Thymus (tissue), 11 donors: ENCODE results near the gene LY6G6D. TPM values are rescaled to one million over a fixed set of nuclear protein-coding genes. Genes with fewer than 3 reads are reported as not detected.

Experiments
- DNase-seq, 9 donors: peaks; one replicate each; pipeline ENCODE4 v3.0.0-alpha.2; 2013; ENCODE audit warnings: low spot score in 9 of 9, low read depth in 6 of 9, missing footprints in 1 of 9
- H3K27ac ChIP-seq, 2 donors: one replicate each; pipeline ENCODE4 v1.5.1; 2013; ENCODE audit warnings: control low read depth in 1 of 2, low read depth in 1 of 2, low read length in 1 of 2, mild to moderate bottlenecking in 1 of 2, moderate library complexity in 1 of 2
- H3K27me3 ChIP-seq, 2 donors: one replicate each; pipeline ENCODE4 v1.5.1; 2013; ENCODE audit warnings: low read length in 1 of 2; ENCODE audit not compliant: control insufficient read depth in 2 of 2, insufficient read depth in 1 of 2
- H3K36me3 ChIP-seq, 2 donors: one replicate each; pipeline ENCODE4 v1.5.1; 2013; ENCODE audit warnings: low read length in 1 of 2, mild to moderate bottlenecking in 1 of 2, moderate library complexity in 1 of 2; ENCODE audit not compliant: control insufficient read depth in 2 of 2, insufficient read depth in 2 of 2
- H3K4me1 ChIP-seq, 2 donors: one replicate each; pipeline ENCODE4 v1.5.1; 2013; ENCODE audit warnings: low read length in 2 of 2; ENCODE audit not compliant: control insufficient read depth in 2 of 2, insufficient read depth in 2 of 2
- H3K4me3 ChIP-seq, 2 donors: one replicate each; pipeline ENCODE4 v1.5.1; 2013; ENCODE audit warnings: low read length in 2 of 2, control low read depth in 1 of 2, mild to moderate bottlenecking in 1 of 2
- H3K9me3 ChIP-seq, 2 donors: one replicate each; pipeline ENCODE4 v1.5.1; 2013; ENCODE audit warnings: low read length in 1 of 2, mild to moderate bottlenecking in 1 of 2; ENCODE audit not compliant: control insufficient read depth in 2 of 2, insufficient read depth in 1 of 2
- WGBS: extraction: QIAGEN DNeasy Blood & Tissue Kit; methylation state at CpG from one replicate; pipeline ENCODE4 v1.1.7; 2013; 5-methylcytosine and 5-hydroxymethylcytosine counted together
- polyA plus RNA-seq: library from polyadenylated mRNA; stranded (reverse); fragments of 200-250 nt; gene quantifications from one replicate; pipeline ENCODE4 v1.2.3, GENCODE V29; 2013
- total RNA-seq: library from RNA; stranded (reverse); fragments of 120-200 nt; gene quantifications from one replicate; pipeline ENCODE4 v1.2.4, GENCODE V29; 2013
- donor health status: healthy.

The LY6G6D gene
- total and polyA plus RNA-seq, 2 donors, result not detected

- Histone ChIP-seq H3K4me1 (peaks cover 3 to 23% of the 10 kb centered on the region in 2 donors), H3K9me3 (no peaks in the 10 kb centered on the region), H3K27ac (no peak overlapping the region), H3K27me3 (no peaks in the 10 kb centered on the region), H3K4me3 (no peak overlapping the region), H3K36me3 (peaks cover 0 to 5% of the 10 kb centered on the region in 2 donors)
- WGBS, result 98% methylated on average over 5 of the region's 5 CpGs
- no peak for DNase-seq
Measured at GRCh38 chr6:31720196-31720770, 5.1 kb downstream of the LY6G6D start.

GRCh38 chr6:31721351-31722020 lies 6.3 kb downstream of the LY6G6D start, which contains the start of gene LY6G6C:
TSS of gene LY6G6C (minus strand) at chr6:31721746. CDS start at chr6:31721679, 67 bp downstream.
- Histone ChIP-seq H3K27me3 (no peaks in the 10 kb centered on the region), H3K4me1 (peaks cover 3 to 30% of the 10 kb centered on the region in 2 donors), H3K4me3 (no peak within 1 kb of the TSS), H3K27ac (no peak within 1 kb of the TSS), H3K36me3 (peaks cover 4 to 5% of the 10 kb centered on the region in 2 donors), H3K9me3 (no peaks in the 10 kb centered on the region)
- 97% methylated on average over 4 of the region's 4 CpGs for WGBS
- no peak for DNase-seq

GRCh38 chr6:31722173-31722572 lies 7.0 kb downstream of the LY6G6D start:
- H3K36me3 ChIP-seq, result peaks cover 5 to 8% of the 10 kb centered on the region in 2 donors
- no peak overlapping the region for H3K27ac ChIP-seq
- no peak overlapping the region for H3K4me3 ChIP-seq
- WGBS, result 95% methylated on average over 3 of the region's 3 CpGs
- H3K4me1 ChIP-seq, result peaks cover 5 to 36% of the 10 kb centered on the region in 2 donors
- H3K9me3 ChIP-seq, result no peaks in the 10 kb centered on the region
- no peak for DNase-seq
- H3K27me3 ChIP-seq, result no peaks in the 10 kb centered on the region

DNA sequence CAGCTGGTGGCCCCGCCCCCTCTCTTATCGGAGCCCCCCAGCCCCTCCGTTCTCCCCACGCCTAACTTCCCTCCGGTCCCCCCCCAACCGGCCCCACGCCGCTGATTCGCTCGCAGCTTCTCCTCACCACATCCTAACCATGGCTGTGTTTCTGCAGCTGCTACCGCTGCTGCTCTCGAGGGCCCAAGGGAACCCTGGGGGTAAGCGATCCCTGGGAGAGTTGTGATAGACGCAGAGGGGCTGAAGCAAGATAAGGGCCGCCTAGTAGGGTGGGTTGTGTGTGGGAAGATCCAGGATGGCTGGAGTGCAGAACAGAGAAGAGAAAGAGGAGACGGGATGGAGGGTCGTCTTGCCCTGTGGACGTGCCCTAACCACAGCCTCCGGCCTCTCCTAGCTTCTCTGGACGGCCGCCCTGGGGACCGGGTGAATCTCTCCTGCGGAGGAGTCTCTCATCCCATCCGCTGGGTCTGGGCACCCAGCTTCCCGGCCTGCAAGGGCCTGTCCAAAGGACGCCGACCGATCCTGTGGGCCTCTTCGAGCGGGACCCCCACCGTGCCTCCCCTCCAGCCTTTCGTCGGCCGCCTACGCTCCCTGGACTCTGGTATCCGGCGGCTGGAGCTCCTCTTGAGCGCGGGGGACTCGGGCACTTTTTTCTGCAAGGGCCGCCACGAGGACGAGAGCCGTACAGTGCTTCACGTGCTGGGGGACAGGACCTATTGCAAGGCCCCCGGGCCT lies 8.3 kb downstream of the LY6G6D start, which contains the start of gene MPIG6B:
TSS of gene MPIG6B (plus strand) at position 129 of the 735 bp plus-strand sequence. CDS start at position 140, 11 bp downstream.
- peaks cover 5 to 8% of the 10 kb centered on the region in 2 donors for H3K36me3 ChIP-seq
- H3K27me3 ChIP-seq, result no peaks in the 10 kb centered on the region
- H3K27ac ChIP-seq, result peak within 1 kb of the TSS; percentile 33 to 79
- H3K4me3 ChIP-seq, result peak within 1 kb of the TSS in 1 of 2 donors; percentile 8
- H3K4me1 ChIP-seq, result peaks cover 16 to 48% of the 10 kb centered on the region in 2 donors
- 65% methylated on average over 46 of the region's 46 CpGs for WGBS
- H3K9me3 ChIP-seq, result no peaks in the 10 kb centered on the region
- DNase-seq, result peak in 4 of 9 donors; percentile 34 to 85 (median 62)

- Histone ChIP-seq H3K4me1 (peaks cover 21 to 56% of the 10 kb centered on the region in 2 donors), H3K27me3 (no peaks in the 10 kb centered on the region), H3K36me3 (peaks cover 5 to 8% of the 10 kb centered on the region in 2 donors), H3K9me3 (no peaks in the 10 kb centered on the region), H3K27ac (no peak overlapping the region), H3K4me3 (no peak overlapping the region)
- WGBS, result 96% methylated on average over 25 of the region's 25 CpGs
- DNase-seq, result no peak
Measured at GRCh38 chr6:31723980-31724691, 9.0 kb downstream of the LY6G6D start.

DNA sequence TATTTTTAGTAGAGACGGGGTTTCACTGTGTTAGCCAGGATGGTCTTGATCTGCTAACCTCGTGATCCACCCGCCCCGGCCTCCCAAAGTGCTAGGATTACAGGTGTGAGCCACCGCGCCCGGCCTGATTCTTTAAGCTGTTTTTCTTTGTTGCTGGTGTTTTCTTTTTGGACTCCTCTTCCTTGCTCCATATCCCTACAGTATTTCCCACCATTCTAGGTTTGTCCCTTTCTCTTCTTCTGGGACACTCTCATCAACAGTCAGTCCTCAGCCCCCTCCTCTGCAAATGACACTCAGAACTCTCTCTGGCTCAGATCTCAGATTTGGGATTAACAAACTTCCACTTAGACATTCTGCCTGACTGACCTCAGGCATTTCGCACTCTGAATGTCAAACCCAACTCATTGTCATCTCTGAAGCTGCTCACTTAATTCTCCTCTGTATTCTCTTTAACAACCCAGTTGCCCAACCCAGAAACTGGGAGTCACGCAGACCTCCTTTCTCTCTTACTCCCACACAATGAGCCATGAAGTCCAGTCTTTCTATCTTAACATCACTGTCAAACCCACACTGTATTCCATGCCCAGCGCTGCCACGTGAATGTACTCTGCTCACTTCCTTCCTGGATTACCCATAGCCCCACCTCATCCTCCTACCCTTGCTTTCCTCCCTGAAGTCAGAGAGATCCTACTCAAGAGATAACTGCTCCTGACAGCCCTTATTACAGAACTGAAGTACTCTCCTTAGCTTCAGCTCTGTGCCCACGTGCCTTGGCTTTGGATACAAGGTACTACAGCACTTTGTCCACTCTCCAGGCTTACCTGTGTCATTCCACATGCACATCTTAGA lies 10.6 kb downstream of the LY6G6D start:
- Histone ChIP-seq H3K27me3 (no peaks in the 10 kb centered on the region), H3K27ac (no peak overlapping the region), H3K4me1 (peaks cover 25 to 70% of the 10 kb centered on the region in 2 donors), H3K9me3 (no peaks in the 10 kb centered on the region), H3K4me3 (no peak overlapping the region), H3K36me3 (peaks cover 5 to 12% of the 10 kb centered on the region in 2 donors)
- WGBS, result 83% methylated on average over 12 of the region's 12 CpGs
- no peak for DNase-seq

DNA sequence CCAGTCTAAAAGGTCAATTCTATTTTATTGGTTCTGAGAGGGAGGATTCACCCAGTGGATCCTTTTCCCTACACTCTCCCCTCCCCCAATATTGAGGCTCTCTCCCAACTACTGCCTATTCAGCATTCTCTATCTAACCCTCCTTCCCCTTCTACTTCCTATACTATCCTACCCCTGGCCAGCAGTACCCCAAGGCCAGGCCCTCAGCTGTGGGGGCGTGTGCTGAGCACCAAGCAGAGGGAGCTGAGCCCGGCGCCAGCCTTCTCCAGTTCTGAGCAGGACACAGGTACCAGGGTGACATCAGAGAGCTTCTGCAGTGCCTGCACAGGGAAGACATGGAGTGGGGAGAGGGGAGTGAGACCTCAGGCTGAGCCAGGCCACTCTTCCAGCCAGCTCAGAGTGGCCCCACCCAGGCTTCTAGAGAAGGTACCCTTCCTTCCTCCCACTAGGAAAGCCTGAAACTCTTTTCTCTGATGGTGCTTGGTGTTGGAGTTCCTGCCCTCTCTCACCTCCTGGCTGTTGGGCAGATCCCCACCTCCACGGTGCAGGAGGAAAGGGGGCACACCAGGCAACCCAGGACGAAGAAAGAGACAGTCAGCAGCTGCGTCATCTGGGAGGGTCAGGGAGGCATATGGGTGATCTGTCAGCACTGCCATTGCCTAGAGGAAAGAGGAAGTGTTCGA lies 12.0 kb downstream of the LY6G6D start:
- H3K27ac ChIP-seq, result peak overlapping the region; percentile 55 to 83
- peaks cover 14 to 26% of the 10 kb centered on the region in 2 donors for H3K36me3 ChIP-seq
- no peak overlapping the region for H3K4me3 ChIP-seq
- 41% methylated on average over 7 of the region's 7 CpGs for WGBS
- H3K27me3 ChIP-seq, result no peaks in the 10 kb centered on the region
- H3K9me3 ChIP-seq, result no peaks in the 10 kb centered on the region
- peaks cover 25 to 70% of the 10 kb centered on the region in 2 donors for H3K4me1 ChIP-seq
- peak in 3 of 9 donors; percentile 65 to 82 (median 67) for DNase-seq
